Subcutaneous adipose tissue (tissue), 4 donors: Measurements from ENCODE around the gene CFAP45. TPM values are rescaled to one million over a fixed set of nuclear protein-coding genes. Genes with fewer than 3 reads are reported as not detected.

ENCODE experiments used
- total RNA-seq, 4 donors: library from RNA; depleted of rRNA; stranded (reverse); fragments of >200 nt; gene quantifications; one replicate each; pipeline ENCODE4 v1.1.0, GENCODE V29; 2016
- TF ChIP-seq, protein P1 (sequence below): fragments of 450-650 bp; IDR thresholded peaks from one replicate; pipeline ENCODE4 v1.5.1; 2016; ENCODE audit warnings: low read depth, mild to moderate bottlenecking, control low read depth, antibody characterized with exemption, moderate library complexity

CFAP45 gene
- total RNA-seq, 4 donors from 2014 or later = 0.85 to 1.3 TPM; not detected in 2

DNA sequence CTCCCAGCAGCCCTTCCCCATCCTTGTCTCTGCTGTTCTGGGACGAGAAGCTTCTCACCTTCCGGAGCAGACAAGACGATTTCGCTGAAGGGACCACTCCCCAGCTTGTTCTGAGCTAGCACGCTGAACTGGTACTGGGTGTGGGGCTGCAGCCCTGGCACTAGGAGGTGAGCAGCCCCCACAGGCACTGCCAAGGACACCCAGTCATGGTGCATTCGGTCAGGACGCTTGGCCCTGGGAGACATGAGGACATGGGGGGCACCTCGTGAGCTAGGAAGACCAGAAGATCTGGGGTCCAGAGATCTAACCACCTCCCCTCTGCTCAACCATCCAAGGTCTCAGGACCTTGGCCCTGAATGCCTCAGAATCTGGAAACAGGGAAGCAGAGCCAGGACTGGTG, 30.7 kb upstream of the CFAP45 start:
- TF ChIP-seq, protein P1, sequence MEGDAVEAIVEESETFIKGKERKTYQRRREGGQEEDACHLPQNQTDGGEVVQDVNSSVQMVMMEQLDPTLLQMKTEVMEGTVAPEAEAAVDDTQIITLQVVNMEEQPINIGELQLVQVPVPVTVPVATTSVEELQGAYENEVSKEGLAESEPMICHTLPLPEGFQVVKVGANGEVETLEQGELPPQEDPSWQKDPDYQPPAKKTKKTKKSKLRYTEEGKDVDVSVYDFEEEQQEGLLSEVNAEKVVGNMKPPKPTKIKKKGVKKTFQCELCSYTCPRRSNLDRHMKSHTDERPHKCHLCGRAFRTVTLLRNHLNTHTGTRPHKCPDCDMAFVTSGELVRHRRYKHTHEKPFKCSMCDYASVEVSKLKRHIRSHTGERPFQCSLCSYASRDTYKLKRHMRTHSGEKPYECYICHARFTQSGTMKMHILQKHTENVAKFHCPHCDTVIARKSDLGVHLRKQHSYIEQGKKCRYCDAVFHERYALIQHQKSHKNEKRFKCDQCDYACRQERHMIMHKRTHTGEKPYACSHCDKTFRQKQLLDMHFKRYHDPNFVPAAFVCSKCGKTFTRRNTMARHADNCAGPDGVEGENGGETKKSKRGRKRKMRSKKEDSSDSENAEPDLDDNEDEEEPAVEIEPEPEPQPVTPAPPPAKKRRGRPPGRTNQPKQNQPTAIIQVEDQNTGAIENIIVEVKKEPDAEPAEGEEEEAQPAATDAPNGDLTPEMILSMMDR = no peak

DNA sequence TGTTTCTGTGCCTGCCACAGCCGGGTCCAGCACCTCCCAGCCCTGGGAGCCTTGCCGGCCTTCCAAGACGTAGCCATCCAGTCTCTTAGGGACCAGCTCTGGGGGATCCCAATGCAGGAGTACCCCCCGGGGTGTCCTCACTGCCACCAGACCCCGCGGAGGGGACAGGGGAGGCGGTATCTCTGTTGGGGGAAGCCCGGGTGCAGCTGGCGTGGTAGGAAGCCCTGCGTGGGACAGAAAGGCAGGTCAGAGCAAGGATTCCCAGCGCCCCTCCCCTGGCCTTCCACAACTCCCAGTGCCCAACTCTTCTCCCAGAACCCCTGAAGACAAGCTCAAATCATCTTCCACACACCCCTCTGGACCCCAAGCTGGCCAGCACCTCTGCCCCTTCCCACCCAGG, 30.3 kb upstream of the CFAP45 start:
- TF ChIP-seq, protein P1 = no peak

DNA sequence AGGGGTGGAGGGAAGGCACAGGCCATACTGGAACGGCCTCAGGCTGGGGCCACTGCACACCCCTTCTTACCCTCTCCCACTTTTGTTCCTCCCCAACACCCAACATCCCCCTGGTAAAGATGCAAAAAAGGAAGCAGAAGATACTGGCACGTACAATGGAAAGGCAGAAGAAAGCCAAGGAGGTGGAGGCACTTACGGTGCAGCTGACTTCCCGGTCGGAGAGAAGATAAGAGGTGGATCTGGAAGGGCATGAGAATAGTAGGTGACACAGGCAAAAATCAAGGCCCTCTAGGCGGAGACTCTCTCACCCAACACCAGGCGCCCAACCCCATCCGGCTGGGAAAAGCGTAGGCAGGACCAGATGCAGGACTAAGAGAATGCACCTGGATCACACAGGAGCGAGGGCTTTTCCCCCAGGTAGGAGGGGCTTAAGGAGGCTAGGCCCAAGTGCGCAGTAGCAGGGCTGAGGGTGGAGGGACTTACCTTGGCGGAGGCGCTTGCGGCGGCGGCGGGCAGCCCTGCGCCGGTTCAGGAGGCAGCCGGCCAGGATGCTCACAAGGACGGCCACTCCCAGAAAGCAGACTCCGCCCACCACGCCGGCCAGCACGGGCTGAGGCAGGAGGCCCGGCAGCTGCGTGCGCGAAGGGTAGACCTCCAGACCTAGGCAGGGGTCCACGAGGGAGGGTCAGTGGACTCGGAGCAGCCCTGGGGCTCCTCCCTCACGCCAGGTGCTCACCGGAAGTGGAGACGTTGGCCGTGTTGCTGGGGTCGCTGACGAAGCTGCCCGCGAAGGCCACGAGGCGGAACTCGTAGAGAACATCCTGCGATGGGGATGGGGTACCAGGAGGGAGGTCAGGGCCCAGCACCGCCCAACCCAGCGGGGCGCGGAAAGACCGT, 29.4 kb upstream of the CFAP45 start:
- TF ChIP-seq, protein P1 = no peak

DNA sequence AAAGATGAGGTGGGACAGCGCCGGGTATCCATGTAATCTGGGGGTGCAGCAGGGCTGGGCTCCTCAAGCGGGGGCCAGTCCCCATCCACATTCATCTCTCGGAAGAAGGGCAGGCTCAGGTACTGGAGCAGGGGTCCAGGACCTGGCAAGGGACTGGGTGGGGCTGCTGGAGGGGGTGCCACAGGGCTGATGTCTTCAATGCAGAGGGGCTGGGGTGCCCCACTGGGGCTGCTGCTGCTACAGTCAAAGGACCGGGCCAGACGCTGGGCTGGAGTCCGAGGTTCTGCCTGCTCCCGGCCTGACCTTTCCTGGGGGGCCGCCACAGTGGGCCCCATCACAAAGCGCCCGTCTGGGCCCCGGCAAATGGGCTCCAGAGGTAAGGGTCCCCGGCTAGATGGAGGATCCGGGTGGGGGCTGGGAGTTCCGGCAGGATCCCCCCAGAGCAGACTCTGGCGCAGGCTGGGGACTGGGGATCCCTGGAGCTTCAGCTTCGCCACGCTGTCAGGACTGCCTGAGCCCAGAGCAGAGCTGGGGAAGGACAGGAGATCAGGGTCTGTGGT, 28.6 kb upstream of the CFAP45 start:
- TF ChIP-seq, protein P1 = no peak

DNA sequence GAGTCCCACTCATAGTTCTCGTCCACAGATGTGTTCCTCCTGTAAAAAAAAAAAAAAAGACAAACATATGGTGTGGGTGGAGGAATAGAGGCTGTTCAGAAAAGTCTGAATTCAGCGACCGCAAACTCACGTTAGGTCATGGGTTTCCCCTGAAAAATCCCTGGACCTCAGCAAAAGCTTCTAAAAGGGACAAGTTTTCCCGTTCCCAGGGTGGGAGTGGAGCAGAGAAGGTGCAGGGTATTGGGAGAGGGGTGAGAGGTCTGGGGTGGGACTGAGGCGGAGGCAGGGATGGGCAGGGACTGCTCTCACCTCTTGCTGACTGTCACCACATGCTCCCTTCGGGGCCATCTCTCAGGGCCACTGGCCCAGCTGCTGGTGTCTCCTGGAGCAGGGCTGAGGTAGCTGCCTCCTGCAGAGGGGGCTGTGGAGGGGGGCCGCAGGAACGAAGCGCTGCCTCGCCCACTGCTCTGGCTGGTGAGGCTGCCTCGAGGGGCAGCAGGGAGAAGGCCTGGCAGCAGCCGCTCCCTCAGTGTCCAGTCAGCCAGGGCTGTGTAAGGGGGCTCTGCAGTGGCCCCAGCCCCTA, 28.0 kb upstream of the CFAP45 start:
- TF ChIP-seq, protein P1 = no peak

DNA sequence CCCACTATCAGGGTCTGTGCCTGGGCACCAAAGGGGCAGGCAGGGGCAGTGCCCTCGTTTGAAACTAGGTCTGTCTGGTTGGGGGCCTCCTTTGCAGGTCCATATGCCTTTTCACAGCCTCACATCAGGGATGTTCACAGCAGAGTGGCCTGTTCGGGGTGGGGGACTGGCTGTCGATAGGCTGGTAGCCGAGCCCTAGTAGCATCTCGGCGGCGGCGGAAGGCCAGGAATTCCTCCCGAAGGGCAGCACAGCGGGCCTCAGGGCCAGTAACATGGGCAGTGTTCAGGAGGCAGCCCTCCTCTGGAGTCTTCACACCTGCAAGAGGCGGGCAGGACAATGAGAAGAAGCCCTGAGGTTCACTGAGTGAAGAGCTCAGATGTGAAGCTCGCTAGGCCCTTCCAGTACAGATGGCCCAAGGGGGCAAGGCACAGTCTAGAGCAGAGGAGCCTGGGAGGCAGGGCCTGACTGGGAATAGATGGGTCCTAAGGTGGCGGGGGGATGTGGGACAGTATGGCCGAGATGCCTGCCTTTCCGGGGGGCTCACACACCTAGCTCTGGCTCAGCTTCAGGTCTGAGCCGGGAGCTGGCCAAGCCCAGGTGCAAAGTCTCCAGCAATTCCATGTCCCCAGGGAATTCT, 27.4 kb upstream of the CFAP45 start:
- TF ChIP-seq, protein P1 = no peak

DNA sequence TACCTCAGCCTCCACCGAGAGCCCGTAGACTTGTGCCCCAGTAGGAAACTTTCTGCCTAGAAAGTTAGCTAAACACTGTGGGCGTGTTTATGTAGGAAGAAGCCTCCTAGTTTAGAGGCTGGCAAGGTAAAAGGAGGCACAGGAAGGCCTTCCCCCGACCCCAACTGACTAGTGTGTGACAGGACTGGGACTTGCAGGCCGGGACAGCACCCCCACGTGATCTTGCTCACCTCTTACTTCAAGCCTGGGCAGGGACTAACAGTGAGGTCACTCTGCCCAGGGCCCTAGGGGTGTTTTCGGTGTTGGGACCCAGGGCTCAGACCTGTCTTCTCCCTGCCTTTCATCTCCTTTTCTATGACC, 25.7 kb upstream of the CFAP45 start:
- TF ChIP-seq, protein P1 = no peak
